ENCODE measurements around the gene MRPS11.
"Not testable (repeated sequence)": the region's sequence is repeated elsewhere in the genome, so short reads cannot be mapped to it uniquely, and the experiment has no call there.

- TF ChIP-seq PPARA (CRISPR knock-in tag; IDR thresholded peaks at IDR 0.05; ENCODE audit: borderline replicate concordance); ZFP3 (CRISPR knock-in tag; IDR thresholded peaks at IDR 0.05); RARB (CRISPR knock-in tag; IDR thresholded peaks at IDR 0.05); POU6F1 (CRISPR knock-in tag; IDR thresholded peaks at IDR 0.05; ENCODE audit: borderline replicate concordance, low read depth); ZNF565 (CRISPR knock-in tag; conservative IDR thresholded peaks at IDR 0.05; ENCODE audit: low read depth); BACH2 (CRISPR knock-in tag; IDR thresholded peaks at IDR 0.05; ENCODE audit: borderline replicate concordance): not testable (repeated sequence)
Observed at GRCh38 chr15:88524094-88524493, 56.6 kb downstream of the MRPS11 start.
